Heart left ventricle (tissue), 13 donors: ENCODE measurements around the gene VWDE.

ENCODE experiments used
- POLR2A ChIP-seq, 2 donors: fragments of 450-650 bp; IDR thresholded peaks; one replicate each; pipeline ENCODE4 v1.6.1; 2017; ENCODE audit warnings: antibody characterized with exemption in 2 of 2, mild to moderate bottlenecking in 2 of 2, moderate library complexity in 2 of 2
- TF ChIP-seq, protein P1 (sequence below), 12 donors: fragments of 200-600 bp; sonication (generic) in 4 of 12; IDR thresholded peaks; one replicate each; pipeline versions ENCODE4 v1.5.0 to v1.8.0; 2018 to 2022; ENCODE audit warnings: antibody characterized with exemption in 12 of 12, mild to moderate bottlenecking in 5 of 12
- donor health status: ischemic (EF 13 %, LVEDD 7.1; RV severe dilation, severe dysfunction).
- donor health status: DM: no; HTN: yes; CAD: no.
- donor health status: DM: no; HTN: no; CAD: no.
- donor health status: ischemic (EF 25% LVEDD 6.9; RV normal size, moderate dysfunction).
- donor health status: ischemic (EF 25% LVEDD 5.7; RV mildly dilated, moderate dysfunction).
- donor health status: ischemic (EF 35%, LVEDD 5.7; RV mildly dilated, moderate dysfunction).
- donor health status: nonischemic (EF 11% LVEDD 7.7; RV severe dilation, severe dysfunction).
- donor health status: DM: yes; HTN: yes; CAD: no.
- donor health status: PGD.
- donor health status: ischemic (EF 29% LVEDD 5.4; RV normal size, mild dysfunction).
- donor health status: nonischemic (EF 23%, LVEDD 6.1; RV moderate dilation, normal function).

DNA sequence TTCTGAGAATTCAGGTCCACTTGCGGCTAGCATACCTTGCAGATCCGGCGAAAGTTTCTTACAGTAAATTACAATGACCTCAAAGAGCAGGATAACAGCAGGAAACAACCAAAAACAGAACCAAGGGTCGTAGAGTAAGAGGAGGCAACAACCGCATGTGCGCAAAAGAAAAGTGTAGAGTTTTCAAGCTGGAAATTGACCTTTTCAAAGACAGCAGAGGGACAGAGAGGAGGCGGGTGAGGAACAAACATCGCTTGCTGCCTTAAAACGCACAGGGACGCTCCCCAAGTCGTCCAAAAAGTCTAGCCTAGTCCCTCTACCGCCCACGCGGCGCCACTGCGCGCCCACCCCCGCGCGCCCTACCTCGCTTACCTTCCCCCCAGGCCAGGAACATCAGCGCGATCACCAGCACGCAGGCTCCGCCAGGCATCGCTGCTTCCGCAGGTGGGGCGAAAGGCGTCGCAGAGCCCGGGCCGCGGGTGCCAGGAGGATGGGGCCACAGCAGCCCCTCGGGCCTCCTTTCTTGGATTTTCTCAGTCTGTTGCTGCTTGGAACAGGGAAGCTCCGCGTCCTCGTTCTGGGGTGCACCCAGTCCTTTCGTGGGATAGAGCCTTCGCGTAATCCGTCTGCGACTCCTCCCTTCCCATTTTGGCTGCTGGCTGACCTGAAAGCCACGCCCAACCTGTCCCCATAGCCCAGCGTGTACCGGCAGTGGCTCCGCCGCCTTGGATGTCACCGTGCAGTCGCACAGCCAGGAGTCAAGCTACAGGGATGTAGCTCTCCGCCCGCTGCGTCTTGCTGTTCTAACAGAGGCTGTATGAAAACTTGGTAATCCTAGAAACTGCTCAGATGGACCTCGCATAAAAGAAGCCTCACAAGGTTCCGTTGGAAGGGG, at the start of gene VWDE:
- TF ChIP-seq POLR2A (IDR thresholded peaks at IDR 0.05) = no peak
- TF ChIP-seq, protein P1, sequence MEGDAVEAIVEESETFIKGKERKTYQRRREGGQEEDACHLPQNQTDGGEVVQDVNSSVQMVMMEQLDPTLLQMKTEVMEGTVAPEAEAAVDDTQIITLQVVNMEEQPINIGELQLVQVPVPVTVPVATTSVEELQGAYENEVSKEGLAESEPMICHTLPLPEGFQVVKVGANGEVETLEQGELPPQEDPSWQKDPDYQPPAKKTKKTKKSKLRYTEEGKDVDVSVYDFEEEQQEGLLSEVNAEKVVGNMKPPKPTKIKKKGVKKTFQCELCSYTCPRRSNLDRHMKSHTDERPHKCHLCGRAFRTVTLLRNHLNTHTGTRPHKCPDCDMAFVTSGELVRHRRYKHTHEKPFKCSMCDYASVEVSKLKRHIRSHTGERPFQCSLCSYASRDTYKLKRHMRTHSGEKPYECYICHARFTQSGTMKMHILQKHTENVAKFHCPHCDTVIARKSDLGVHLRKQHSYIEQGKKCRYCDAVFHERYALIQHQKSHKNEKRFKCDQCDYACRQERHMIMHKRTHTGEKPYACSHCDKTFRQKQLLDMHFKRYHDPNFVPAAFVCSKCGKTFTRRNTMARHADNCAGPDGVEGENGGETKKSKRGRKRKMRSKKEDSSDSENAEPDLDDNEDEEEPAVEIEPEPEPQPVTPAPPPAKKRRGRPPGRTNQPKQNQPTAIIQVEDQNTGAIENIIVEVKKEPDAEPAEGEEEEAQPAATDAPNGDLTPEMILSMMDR (IDR thresholded peaks at IDR 0.05) = no peak
